WTC11 (cell line): ENCODE measurements around the gene MAP2K1. TPM values are rescaled to one million over a fixed set of nuclear protein-coding genes. Genes with fewer than 3 reads are reported as not detected.

Experiments
- ARID4B ChIP-seq: sonication (generic); formaldehyde crosslinking; IDR thresholded peaks from 2 replicates; pipeline ENCODE4 v1.8.0; 2023; ENCODE audit warnings: missing genetic modification reagents, mild to moderate bottlenecking, borderline replicate concordance
- ATF1 ChIP-seq: sonication (generic); formaldehyde crosslinking; IDR thresholded peaks from 2 replicates; pipeline ENCODE4 v1.8.1; 2023; ENCODE audit warnings: mild to moderate bottlenecking, moderate library complexity, missing genetic modification reagents
- ATF3 ChIP-seq: sonication (generic); formaldehyde crosslinking; conservative IDR thresholded peaks from 2 replicates; pipeline ENCODE4 v1.8.1; 2022; ENCODE audit warnings: mild to moderate bottlenecking, missing genetic modification reagents
- CREB1 ChIP-seq: sonication (generic); formaldehyde crosslinking; IDR thresholded peaks from 2 replicates; pipeline ENCODE4 v1.8.0; 2023; ENCODE audit warnings: mild to moderate bottlenecking, missing genetic modification reagents
- CREM ChIP-seq: sonication (generic); formaldehyde crosslinking; IDR thresholded peaks from 2 replicates; pipeline ENCODE4 v1.8.1; 2022; ENCODE audit warnings: mild to moderate bottlenecking, missing genetic modification reagents, moderate library complexity
- ETV6 ChIP-seq: sonication (generic); formaldehyde crosslinking; IDR thresholded peaks from 2 replicates; pipeline ENCODE4 v1.8.1; 2022; ENCODE audit warnings: mild to moderate bottlenecking, missing genetic modification reagents
- FOXK1 ChIP-seq: sonication (generic); formaldehyde crosslinking; IDR thresholded peaks from 2 replicates; pipeline ENCODE4 v1.8.0; 2022; ENCODE audit warnings: mild to moderate bottlenecking, moderate library complexity, missing genetic modification reagents
- FOXP1 ChIP-seq: sonication (generic); formaldehyde crosslinking; IDR thresholded peaks from 2 replicates; pipeline ENCODE4 v1.8.0; 2022; ENCODE audit warnings: missing genetic modification reagents, mild to moderate bottlenecking, moderate library complexity, borderline replicate concordance
- NFATC4 ChIP-seq: fragments of 250-450 bp; sonication (Bioruptor Pico); IDR thresholded peaks from 2 replicates; pipeline ENCODE4 v1.9.0; 2021; ENCODE audit warnings: mild to moderate bottlenecking
- NFE2L1 ChIP-seq: sonication (generic); formaldehyde crosslinking; IDR thresholded peaks from 2 replicates; pipeline ENCODE4 v1.8.1; 2023; ENCODE audit warnings: missing genetic modification reagents
- NFYB ChIP-seq: sonication (generic); formaldehyde crosslinking; conservative IDR thresholded peaks from 2 replicates; pipeline ENCODE4 v1.8.0; 2022; ENCODE audit warnings: low read depth, missing genetic modification reagents
- SMAD3 ChIP-seq: sonication (generic); formaldehyde crosslinking; IDR thresholded peaks from 2 replicates; pipeline ENCODE4 v1.8.0; 2022; ENCODE audit warnings: missing genetic modification reagents, mild to moderate bottlenecking, borderline replicate concordance
- SMAD4 ChIP-seq: sonication (generic); formaldehyde crosslinking; IDR thresholded peaks from 2 replicates; pipeline ENCODE4 v1.8.0; 2022; ENCODE audit warnings: mild to moderate bottlenecking, missing genetic modification reagents
- SP1 ChIP-seq: sonication (generic); formaldehyde crosslinking; conservative IDR thresholded peaks from 2 replicates; pipeline ENCODE4 v1.8.1; 2022; ENCODE audit warnings: missing genetic modification reagents
- TP53 ChIP-seq: sonication (generic); formaldehyde crosslinking; IDR thresholded peaks from 2 replicates; pipeline ENCODE4 v1.8.1; 2023; ENCODE audit warnings: mild to moderate bottlenecking, missing genetic modification reagents
- ZNF232 ChIP-seq: sonication (generic); formaldehyde crosslinking; IDR thresholded peaks from 2 replicates; pipeline ENCODE4 v1.8.0; 2022; ENCODE audit warnings: mild to moderate bottlenecking, missing genetic modification reagents
- total RNA-seq: library from RNA; stranded (reverse); gene quantifications from 3 replicates; pipeline ENCODE4 v1.2.3, GENCODE V29; 2021
- TF ChIP-seq, protein P1 (sequence below): sonication (generic); formaldehyde crosslinking; IDR thresholded peaks from 2 replicates; pipeline ENCODE4 v1.8.1; 2023; ENCODE audit warnings: mild to moderate bottlenecking, missing genetic modification reagents, moderate library complexity
- TF ChIP-seq, protein P2 (sequence below): sonication (generic); formaldehyde crosslinking; IDR thresholded peaks from 2 replicates; pipeline ENCODE4 v1.8.1; 2022; ENCODE audit warnings: mild to moderate bottlenecking, moderate library complexity, missing genetic modification reagents
- TF ChIP-seq, protein P3 (sequence below): fragments of 250-450 bp; sonication (Bioruptor Pico); IDR thresholded peaks from 2 replicates; pipeline ENCODE4 v2.1.2; 2022; ENCODE audit warnings: mild to moderate bottlenecking, moderate library complexity
- TF ChIP-seq, protein P4 (sequence below): sonication (generic); formaldehyde crosslinking; IDR thresholded peaks from 2 replicates; pipeline ENCODE4 v1.8.0; 2022; ENCODE audit warnings: mild to moderate bottlenecking, missing genetic modification reagents
- TF ChIP-seq, protein P5 (sequence below): sonication (generic); formaldehyde crosslinking; IDR thresholded peaks from 2 replicates; pipeline ENCODE4 v1.8.1; 2023; ENCODE audit warnings: mild to moderate bottlenecking, missing genetic modification reagents

The MAP2K1 gene
- total RNA-seq, 1 experiment from 2014 or later, result 93.0 TPM

- peak; percentile 88; the same call in 1 of the 2 replicates for TF ChIP-seq ARID4B (CRISPR knock-in tag)
- TF ChIP-seq ETV6, result peak; percentile 65; the same call in 1 of the 2 replicates
- peak; percentile 77; the same call in 1 of the 2 replicates for TF ChIP-seq ZNF232 (CRISPR knock-in tag)
- TF ChIP-seq SMAD3, result peak; percentile 62
- TF ChIP-seq, protein P1, sequence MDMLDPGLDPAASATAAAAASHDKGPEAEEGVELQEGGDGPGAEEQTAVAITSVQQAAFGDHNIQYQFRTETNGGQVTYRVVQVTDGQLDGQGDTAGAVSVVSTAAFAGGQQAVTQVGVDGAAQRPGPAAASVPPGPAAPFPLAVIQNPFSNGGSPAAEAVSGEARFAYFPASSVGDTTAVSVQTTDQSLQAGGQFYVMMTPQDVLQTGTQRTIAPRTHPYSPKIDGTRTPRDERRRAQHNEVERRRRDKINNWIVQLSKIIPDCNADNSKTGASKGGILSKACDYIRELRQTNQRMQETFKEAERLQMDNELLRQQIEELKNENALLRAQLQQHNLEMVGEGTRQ (CRISPR knock-in tag), result no peak
- TF ChIP-seq CREM (CRISPR knock-in tag), result peak; percentile 83; the same call in 1 of the 2 replicates
- TF ChIP-seq TP53 (CRISPR knock-in tag), result no peak
- TF ChIP-seq SMAD4 (CRISPR knock-in tag), result no peak
- TF ChIP-seq, protein P2, sequence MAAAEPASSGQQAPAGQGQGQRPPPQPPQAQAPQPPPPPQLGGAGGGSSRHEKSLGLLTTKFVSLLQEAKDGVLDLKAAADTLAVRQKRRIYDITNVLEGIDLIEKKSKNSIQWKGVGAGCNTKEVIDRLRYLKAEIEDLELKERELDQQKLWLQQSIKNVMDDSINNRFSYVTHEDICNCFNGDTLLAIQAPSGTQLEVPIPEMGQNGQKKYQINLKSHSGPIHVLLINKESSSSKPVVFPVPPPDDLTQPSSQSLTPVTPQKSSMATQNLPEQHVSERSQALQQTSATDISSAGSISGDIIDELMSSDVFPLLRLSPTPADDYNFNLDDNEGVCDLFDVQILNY, result peak; percentile 99
- TF ChIP-seq CREB1 (CRISPR knock-in tag), result peak; percentile 62; the same call in 1 of the 2 replicates
- TF ChIP-seq, protein P3, sequence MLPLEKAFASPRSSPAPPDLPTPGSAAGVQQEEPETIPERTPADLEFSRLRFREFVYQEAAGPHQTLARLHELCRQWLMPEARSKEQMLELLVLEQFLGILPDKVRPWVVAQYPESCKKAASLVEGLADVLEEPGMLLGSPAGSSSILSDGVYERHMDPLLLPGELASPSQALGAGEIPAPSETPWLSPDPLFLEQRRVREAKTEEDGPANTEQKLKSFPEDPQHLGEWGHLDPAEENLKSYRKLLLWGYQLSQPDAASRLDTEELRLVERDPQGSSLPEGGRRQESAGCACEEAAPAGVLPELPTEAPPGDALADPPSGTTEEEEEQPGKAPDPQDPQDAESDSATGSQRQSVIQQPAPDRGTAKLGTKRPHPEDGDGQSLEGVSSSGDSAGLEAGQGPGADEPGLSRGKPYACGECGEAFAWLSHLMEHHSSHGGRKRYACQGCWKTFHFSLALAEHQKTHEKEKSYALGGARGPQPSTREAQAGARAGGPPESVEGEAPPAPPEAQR (CRISPR knock-in tag), result no peak
- 0 out of 2 replicates have a peak, but pooled peaks have one; percentile 46 for TF ChIP-seq FOXK1 (CRISPR knock-in tag)
- TF ChIP-seq NFYB (CRISPR knock-in tag), result peak; percentile 51
- TF ChIP-seq, protein P4, sequence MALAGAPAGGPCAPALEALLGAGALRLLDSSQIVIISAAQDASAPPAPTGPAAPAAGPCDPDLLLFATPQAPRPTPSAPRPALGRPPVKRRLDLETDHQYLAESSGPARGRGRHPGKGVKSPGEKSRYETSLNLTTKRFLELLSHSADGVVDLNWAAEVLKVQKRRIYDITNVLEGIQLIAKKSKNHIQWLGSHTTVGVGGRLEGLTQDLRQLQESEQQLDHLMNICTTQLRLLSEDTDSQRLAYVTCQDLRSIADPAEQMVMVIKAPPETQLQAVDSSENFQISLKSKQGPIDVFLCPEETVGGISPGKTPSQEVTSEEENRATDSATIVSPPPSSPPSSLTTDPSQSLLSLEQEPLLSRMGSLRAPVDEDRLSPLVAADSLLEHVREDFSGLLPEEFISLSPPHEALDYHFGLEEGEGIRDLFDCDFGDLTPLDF (CRISPR knock-in tag), result peak; percentile 75; the same call in 1 of the 2 replicates
- TF ChIP-seq NFATC4, result no peak
- TF ChIP-seq, protein P5, sequence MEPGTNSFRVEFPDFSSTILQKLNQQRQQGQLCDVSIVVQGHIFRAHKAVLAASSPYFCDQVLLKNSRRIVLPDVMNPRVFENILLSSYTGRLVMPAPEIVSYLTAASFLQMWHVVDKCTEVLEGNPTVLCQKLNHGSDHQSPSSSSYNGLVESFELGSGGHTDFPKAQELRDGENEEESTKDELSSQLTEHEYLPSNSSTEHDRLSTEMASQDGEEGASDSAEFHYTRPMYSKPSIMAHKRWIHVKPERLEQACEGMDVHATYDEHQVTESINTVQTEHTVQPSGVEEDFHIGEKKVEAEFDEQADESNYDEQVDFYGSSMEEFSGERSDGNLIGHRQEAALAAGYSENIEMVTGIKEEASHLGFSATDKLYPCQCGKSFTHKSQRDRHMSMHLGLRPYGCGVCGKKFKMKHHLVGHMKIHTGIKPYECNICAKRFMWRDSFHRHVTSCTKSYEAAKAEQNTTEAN (CRISPR knock-in tag), result peak; percentile 65; the same call in 1 of the 2 replicates
- peak; percentile 86; the same call in 1 of the 2 replicates for TF ChIP-seq NFE2L1 (CRISPR knock-in tag)
- TF ChIP-seq SP1, result peak; percentile 92
- no peak for TF ChIP-seq ATF1
- peak; percentile 92 for TF ChIP-seq FOXP1 (CRISPR knock-in tag)
- TF ChIP-seq ATF3, result 0 out of 2 replicates have a peak, but pooled peaks have one; percentile 35
Measured at GRCh38 chr15:66356359-66357236, 30.1 kb upstream of the MAP2K1 start, which contains the start of gene TIPIN (continued).
